Hematopoietic multipotent progenitor cell treated with erythropoietin and hydrocortisone succinate and interleukin-3 and kit ligand, for 8 days (in vitro differentiated cells): ENCODE data around the gene ACKR2.
"Not testable (repeated sequence)": the region's sequence is repeated elsewhere in the genome, so short reads cannot be mapped to it uniquely, and the experiment has no call there.

ENCODE experiments used
- DNase-seq: peaks from one replicate; pipeline ENCODE4 v3.0.0-alpha.2; 2015

Gene ACKR2

GRCh38 chr3:42801784-42802183, 7.5 kb upstream of the ACKR2 start:
- DNase-seq = no peak

DNA sequence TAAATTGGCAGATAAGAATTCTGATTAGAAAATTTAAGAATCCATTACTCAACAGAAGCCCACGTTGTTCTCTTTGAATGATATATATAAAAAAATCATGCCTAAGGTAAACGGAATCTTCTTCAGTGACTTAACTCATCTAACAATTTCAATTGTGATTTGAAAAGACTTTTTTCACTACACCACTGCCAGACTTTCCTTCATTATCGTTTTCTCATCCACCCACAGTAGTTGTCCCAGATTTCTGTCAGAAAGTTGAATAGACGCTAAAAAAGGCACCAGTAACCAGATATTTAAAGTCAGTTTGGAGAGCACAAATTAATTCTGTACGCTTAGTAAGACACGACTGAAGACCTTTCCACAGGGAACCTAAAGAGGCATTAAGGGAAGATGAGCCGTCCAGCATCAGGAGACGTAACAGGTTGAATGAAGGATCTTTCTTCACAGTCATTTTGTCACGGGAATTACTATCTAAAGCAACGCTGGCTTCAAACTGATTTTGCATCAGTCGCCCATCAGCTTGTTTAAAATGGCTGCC, 6.3 kb upstream of the ACKR2 start:
- DNase-seq = no peak

DNA sequence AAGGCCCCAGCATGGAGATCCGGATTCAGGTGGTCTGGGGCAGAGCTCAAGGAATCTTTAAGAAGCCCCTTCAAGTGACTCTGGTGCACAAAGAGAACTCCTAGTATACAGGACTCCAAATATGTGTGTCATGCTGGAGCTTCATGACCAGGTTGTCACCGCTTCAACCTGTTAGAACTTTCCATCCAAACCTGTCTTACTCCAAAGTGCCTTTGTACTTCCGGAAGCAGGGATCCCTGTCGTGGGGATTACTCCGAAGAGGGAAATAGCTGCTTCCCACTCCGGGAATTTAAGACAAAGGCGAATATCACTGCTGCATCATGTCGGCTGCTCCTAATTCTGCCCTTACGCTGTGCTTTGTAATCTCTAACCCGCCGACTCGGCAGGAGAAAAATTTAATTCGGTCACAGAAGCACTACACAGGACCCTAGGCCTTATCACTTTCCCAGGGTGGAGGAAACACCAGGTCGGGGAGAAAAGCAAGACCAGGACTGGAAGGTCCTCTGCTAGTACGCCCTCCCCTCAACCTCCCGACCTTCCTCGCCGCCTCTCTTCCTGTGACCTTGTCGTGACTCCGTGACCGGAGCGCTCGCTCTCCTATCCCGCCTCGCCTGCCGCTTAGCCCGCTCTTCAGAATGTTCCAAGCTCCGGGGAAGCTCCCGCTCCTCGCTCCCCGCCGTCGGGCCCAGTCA, 5.7 kb upstream of the ACKR2 start:
- peak; percentile 60 for DNase-seq

DNA sequence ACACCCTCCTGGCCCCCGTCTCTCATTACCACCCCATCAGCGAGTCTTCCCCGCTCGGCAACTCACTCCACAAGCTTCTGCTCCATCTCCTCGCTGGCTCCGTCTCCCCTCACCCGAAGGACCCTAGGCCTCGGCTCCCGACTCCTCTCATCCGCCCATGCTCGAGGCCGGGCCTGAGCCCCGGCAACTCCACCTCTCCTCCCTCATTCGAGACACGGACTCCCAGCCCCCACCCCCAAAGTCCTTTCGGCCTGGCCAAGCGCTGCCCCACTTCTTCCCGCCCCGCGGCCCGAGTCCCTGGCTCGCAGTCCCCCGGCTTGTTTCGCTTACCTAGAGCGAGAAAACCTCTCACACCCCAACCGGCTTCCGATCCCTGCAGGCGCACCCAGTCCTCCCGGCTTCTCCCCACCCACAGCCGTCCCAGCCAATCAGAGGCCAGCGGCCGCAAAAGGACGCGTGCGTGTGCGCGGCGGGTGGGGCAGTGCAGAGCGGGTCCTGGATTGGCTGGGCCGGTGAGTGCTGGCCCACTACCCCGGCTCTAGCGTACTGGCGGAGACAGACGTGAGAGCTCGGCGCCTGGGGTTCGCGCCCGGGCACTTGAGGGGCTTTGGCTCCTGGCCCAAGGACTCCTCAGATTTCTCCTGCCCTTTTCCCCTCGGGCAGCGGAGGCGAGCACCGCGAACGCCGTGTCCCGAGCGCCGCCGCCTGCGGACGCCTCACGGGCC, 5.0 kb upstream of the ACKR2 start, which contains the start of gene HIGD1A:
TSS of gene HIGD1A (minus strand) at position 385 of the 725 bp plus-strand sequence. CDS start 10,237 bp downstream, outside the sequence.
- DNase-seq = peak; percentile 96

- no peak for DNase-seq
These were observed 4.5 kb upstream of the ACKR2 start for GRCh38 chr3:42804831-42805132.

- peak; percentile 23 for DNase-seq
These were observed 4.0 kb upstream of the ACKR2 start for GRCh38 chr3:42805141-42805821.

- no peak for DNase-seq
These were observed 1.3 kb upstream of the ACKR2 start for GRCh38 chr3:42807929-42808328.

DNA sequence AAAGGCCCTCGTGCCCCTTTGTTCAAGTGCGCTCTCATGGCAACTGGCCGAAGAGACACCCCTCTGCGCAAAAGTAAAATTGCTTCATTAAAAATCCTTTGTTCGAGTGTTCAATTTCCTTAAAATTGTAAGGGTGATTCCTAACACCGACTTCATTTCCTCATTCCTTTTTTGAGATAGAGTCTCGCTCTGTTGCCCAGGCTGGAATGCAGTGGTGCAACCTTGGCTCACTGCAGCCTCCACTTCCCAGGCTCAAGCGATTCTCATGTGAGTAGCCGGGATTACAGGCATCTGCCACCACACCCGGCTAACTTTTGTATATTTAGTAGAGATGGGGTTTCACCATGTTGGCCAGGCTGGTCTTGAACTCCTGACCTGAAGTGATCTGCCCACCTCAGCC, 1.5 kb downstream of the ACKR2 start:
- DNase-seq = not testable (repeated sequence)

DNA sequence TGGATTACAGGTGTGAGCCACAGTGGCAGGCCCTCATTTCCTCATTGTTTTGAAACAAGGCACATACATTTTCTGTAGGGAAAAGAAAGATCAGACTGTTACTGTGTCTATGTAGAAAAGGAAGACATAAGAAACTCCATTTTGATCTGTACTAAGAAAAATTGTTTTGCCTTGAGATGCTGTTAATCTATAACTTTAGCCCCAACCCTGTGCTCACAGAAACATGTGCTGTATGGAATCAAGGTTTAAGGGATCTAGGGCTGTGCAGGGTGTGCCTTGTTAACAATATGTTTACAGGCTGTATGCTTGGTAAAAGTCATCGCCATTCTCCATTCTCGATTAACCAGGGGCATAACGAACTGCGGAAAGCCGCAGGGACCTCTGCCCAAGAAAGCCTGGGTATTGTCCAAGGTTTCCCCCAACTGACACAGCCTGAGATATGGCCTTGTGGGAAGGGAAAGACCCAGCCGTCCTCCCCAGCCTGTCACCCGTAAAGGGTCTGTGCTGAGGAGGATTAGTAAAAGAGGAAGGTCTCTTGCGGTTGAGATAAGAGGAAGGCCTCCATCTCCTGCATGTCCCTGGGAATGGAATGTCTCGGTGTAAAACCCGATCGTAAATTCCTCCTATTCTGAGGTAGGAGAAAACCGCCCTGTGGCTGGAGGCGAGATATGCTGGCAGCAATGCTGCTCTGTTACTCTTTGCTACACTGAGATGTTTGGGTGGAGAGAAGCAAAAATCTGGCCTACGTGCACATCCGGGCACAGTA, 2.1 kb downstream of the ACKR2 start:
- peak; percentile 60 for DNase-seq

DNA sequence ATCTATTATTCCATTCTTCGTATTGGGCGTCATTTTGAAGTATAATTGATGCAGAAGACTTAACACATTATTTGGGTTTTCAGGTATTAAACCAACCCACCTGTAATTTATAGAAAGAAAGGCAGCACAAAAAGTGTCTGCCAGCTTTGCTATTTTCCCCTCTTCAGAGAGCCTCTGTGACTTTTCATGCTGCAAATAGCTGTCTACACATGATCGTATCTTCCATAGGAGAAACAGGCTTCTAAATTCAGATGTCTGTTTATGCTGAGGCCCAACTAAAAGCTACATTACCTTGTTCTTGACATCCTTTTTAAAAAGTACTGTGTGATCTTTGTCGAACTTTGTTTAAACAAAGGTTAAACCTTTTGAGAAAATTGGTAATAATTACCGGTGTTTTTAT, 5.0 kb downstream of the ACKR2 start:
- no peak for DNase-seq

DNA sequence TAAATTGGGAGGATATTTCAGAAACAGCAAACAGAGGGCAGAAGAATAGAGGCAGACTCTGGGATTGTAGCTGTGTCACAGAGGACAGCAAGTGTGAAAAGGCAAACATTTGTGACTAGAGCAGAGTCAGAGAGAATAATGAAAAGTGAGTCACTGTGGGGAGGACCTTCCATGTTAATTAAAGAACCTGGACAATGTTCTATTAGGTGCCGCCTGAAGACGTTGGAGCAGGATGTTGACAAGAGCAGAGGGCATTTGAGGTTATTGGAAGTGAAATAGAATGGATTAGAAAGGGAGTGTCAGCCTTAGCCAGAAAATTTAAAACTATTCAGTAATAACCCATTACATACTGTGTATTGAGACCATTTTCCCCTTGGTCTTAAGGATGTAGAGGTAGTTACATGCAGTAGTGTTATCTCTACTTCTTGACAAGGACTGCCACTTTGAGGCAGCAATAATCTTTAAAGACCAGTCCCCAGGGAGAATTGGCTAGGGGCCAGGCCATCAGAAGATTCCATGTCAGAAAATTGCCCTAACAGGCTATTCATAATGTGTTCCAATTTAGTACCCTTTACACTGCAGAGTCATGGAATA, 5.8 kb downstream of the ACKR2 start:
- peak; percentile 91 for DNase-seq

DNA sequence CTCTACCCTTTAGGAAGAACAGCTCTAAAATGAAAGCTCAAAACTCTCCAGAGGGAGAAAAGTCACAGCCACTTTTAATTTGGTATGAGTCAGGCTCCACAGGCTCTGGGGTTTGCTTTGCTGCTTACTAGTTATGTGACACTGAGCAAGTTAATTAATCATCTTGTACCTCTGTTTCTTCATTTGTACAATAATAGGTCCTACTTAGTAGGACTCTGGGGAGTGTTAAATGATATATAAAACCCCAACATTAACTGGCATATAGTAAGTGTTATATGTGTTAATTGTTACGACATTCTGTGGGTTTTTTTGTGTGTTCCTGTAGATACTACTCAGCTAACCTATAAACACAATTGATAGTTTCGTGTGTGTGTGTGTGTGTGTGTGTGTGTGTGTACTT, 6.6 kb downstream of the ACKR2 start:
- no peak for DNase-seq

DNA sequence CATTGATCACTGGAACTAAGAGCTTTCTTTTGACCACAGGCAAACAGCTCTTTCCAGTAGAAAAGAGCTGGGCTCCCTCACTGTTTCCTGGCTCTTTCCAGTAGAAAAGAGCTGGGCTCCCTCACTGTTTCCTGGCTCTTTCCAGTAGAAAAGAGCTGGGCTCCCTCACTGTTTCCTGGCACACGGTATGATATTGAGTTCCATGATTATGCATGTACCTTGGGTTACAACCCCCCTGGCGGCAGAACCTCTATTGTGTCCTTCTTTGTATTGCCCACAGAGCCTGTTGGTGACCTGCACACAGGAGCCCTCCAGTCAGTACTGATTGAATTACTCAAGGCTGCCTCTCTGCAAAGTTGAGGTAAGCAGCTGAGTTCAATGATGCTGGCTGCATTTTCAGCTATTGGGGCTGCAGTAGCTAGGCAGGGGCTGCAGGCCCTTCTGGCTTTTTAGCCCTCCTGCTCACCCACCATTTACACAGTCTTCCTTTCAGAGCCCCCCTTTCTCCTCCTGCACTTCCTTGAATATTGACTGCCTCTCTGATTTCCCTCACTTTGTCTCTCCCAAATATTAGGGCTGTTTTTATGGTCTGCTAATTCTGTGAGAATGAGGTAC, 10.2 kb downstream of the ACKR2 start:
- DNase-seq = no peak

GRCh38 chr3:42820746-42821051, 11.5 kb downstream of the ACKR2 start:
- no peak for DNase-seq

DNA sequence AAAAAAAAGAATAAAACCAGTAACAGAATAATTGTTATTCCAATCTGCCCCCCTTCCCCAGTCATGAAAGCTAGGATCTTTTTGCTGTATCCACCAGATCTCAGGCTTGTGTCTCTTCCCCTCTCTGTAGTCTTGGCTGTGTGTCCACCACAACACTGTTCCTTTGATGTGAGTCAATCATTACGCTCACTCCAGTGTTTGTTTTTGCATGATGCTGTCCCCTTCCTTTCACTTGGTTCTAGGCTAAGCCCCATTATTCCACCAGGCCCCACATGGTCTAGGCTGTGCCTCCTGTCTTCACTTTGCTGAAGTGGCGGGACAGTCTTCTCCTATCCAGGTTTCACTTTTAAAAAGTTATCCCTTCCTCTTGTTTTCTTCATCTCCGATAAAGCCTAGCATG, 13.6 kb downstream of the ACKR2 start:
- DNase-seq = no peak

- no peak for DNase-seq
These were observed 14.1 kb downstream of the ACKR2 start for GRCh38 chr3:42823351-42823750.

DNA sequence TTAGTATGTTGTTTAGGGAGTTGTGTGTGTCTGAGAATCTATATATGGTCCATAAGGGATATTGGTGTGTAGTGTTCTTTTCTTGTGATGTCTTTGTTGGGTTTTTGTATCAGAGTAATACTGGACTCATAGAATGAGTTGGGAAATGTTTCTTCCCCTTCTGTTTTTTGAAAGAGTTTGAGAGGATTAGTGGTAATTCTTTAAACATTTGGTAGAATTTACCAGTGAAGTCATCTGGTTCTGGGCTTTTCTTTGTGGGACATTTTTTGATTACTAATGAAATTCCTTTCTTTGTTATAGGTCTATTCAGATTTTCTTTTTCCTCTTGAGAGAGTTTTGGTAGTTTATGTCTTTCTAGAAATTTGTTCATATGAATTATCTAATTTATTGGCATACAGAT, 16.9 kb downstream of the ACKR2 start:
- no peak for DNase-seq

GRCh38 chr3:42827023-42827422, 17.8 kb downstream of the ACKR2 start:
- DNase-seq = no peak

- DNase-seq = no peak
These were observed 18.4 kb downstream of the ACKR2 start for GRCh38 chr3:42827654-42828053.

DNA sequence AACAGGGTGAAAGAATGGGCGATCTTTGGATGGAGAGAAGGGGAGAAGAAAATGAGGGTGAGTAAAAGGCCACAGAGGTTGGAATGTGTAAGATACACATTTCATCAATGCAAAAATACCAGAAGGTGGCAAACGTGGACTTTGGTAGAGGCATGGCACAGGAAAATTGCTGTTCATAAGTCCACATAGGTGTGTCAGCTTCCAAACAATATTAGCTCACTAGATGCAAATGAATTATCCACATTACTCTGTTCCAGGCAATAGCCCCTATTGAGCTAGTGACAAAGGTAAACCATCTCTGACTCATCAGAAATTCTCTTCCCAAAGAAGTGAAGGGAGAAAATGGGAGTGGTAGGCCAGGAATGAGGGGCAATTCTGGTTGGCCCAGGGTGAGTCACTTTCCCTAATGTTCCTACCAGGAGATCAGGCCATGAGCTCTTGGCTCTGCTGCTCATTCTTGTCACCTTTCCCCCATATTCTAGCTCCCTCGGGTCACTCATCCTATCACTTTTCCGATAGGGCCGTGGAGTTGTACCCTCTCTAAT, 19.9 kb downstream of the ACKR2 start:
- no peak for DNase-seq

DNA sequence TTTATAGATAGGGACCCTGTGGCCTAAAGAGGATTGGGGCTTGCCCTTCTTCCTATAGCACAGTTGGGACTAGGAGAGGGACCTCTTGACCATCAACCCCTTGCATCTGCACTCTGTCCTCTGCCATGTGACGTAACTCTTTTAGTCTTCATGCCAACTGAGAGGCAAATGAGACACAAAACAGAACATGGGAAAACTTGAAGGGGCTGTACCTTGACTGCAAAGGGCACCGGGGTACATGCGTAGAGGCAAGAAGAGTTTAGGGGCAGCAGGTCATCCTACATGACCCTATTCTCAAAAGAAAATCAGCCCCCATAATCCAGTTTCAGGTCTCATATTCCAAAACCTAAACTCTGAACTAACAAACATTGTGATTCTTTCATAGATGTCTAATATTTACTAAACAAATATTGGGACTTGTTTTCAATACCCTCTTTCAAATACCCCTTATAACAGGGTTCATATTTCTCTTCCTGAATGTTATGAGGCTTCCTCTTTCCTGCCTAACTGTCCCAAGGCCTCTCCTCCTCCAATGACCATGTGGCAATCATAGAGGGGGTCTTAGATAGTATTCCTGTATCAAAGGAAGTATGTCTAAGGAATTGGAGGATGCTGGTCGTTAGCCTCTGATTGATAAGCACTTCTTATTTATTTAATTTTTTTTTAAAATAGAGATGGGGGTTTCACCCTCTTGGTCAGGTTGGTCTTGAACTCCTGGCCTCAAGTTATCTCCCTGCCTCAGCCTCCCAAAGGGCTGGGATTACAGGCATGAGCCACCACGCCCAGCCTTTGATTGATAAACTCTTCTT, 20.6 kb downstream of the ACKR2 start:
- DNase-seq = no peak
